A375 (cell line): ENCODE results near the gene GNRH2. TPM values are rescaled to one million over a fixed set of nuclear protein-coding genes. Genes with fewer than 3 reads are reported as not detected.

ENCODE experiments used
- total RNA-seq: library from RNA; depleted of rRNA; stranded (reverse); fragments of >200 nt; shearing (Covaris generic); gene quantifications from 2 replicates; pipeline ENCODE4 v1.2.3, GENCODE V29; 2014; rRNA removed

Gene GNRH2, protein sequence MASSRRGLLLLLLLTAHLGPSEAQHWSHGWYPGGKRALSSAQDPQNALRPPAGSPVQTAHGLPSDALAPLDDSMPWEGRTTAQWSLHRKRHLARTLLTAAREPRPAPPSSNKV
- 0.74 and 0.94 TPM in 2 replicates for total RNA-seq

DNA sequence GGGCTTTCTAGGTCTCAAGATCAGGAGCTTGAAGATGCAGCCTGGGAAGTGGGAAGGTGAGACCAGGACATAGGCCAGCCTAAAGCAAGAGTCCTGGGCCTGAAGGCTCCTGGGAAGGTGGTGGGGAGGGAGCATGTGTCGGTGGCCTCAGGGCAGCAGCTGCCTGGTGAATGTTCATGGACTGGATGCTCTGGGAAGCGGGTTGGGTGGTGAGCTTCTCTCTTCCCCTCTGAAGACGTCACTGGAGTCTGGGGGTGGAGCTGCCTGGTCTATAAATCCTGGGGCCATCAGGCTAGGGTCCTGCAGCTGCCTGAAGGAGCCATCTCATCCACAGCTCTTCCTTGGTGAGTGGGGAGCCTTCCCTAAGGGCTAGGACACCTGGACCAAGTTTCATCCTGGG, at the start of gene GNRH2:
TSS of gene GNRH2 (plus strand) at position 301 of the 400 bp plus-strand sequence. CDS start 793 bp downstream, outside the sequence.

DNA sequence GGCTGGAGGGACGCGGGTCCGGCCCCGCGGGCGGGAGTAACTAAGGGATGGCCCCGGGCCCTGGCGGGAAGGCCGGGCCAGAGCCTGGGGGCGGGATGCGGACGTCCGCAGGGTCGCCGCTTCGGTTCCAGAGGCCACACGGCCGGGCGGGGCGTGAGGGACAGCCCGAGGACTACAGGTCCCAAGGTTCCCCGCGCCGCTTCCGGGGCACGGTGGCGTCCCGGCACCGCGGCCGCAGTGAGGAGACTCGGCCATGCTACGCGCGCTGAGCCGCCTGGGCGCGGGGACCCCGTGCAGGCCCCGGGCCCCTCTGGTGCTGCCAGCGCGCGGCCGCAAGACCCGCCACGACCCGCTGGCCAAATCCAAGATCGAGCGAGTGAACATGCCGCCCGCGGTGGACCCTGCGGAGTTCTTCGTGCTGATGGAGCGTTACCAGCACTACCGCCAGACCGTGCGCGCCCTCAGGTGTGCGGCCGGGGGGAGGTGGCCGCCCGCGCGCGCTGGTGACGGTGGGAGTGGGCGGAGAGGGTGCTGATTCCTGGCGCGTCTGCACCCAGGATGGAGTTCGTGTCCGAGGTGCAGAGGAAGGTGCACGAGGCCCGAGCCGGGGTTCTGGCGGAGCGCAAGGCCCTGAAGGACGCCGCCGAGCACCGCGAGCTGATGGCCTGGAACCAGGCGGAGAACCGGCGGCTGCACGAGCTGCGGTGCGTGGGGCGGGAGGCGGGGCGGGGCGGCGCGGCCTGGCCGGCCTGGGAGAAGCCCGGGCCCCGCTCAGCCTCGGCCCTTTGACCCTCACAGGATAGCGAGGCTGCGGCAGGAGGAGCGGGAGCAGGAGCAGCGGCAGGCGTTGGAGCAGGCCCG, 2.6 kb downstream of the GNRH2 start, which contains the start of gene MRPS26:
TSS of gene MRPS26 (plus strand) at position 237 of the 861 bp plus-strand sequence. CDS start at position 254, 17 bp downstream.

DNA sequence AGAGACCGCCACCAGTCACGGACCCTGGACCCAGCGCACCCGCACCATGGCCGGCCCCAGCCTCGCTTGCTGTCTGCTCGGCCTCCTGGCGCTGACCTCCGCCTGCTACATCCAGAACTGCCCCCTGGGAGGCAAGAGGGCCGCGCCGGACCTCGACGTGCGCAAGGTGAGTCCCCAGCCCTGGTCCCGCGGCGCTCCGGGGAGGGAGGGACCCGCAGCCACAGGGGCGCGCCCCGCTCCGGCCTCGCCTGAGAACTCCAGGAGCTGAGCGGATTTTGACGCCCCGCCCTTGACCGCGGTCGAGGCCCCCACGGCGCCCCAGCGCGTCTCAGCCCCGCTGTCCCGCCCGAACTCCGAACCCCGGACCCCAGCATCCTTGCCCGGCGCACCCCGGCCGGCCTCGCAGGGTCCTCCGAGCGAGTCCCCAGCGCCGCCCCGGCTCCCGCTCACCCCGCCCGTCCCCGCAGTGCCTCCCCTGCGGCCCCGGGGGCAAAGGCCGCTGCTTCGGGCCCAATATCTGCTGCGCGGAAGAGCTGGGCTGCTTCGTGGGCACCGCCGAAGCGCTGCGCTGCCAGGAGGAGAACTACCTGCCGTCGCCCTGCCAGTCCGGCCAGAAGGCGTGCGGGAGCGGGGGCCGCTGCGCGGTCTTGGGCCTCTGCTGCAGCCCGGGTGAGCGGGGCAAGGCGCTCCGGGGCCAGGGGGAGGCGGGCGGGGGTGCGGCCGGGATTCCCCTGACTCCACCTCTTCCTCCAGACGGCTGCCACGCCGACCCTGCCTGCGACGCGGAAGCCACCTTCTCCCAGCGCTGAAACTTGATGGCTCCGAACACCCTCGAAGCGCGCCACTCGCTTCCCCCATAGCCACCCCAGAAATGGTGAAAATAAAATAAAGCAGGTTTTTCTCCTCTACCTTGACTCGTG, 28.4 kb downstream of the GNRH2 start, which contains the start of gene OXT:
TSS of gene OXT (plus strand) at position 11 of the 920 bp plus-strand sequence. CDS start at position 47, 36 bp downstream.

DNA sequence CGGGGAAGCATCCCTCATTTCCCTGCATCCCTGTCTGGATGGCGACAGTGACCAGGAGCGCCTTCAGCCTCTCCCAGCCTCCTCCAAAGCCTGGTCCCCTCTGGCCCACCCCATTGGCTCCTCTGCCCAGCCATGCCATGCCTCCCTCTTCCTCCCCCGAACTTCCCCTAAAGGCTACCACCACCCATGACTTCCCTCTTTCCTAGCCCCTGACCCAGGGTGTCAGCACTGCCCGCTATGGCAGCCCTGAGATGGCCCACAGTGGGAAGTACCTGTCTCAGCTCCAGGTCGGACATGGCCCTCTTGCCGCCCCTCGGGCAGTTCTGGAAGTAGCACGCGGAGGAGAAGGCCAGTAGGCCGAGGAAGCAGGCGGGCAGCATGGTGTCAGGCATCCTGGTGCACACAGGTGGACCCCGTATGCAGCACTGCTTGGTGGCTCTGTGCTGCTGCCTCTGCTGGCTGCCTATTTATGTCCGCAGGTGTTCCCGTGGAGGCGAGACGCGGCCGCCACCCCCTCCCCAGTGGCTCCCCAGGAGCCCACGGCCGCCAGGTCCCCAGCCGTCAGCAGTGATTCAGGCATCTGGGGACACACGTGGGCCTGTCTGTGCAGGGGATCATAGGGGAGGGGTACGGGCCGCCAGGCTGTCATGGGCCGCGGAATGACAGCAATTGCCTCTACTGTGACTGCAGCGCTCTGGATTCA, 41.0 kb downstream of the GNRH2 start, which contains the start of gene AVP:
TSS of gene AVP (minus strand) at position 442 of the 703 bp plus-strand sequence. CDS start at position 392, 50 bp downstream.

Other genes with a start within 250 kb of the GNRH2 start
- 0.05 TPM in 1 of 2 replicates, not detected in the other for gene CPXM1, start 243.0 kb upstream of the GNRH2 start, total RNA-seq
- gene C20orf141, start 228.6 kb upstream of the GNRH2 start, total RNA-seq = 1.7 TPM in 1 of 2 replicates, not detected in the other
- gene TMEM239, start 227.3 kb upstream of the GNRH2 start, total RNA-seq = 0.04 and 0.42 TPM in 2 replicates
- gene PCED1A, start 203.0 kb upstream of the GNRH2 start, total RNA-seq = 46.5 and 62.7 TPM in 2 replicates
- gene VPS16, start 202.9 kb upstream of the GNRH2 start, total RNA-seq = 47.9 and 48.3 TPM in 2 replicates
- gene PTPRA, start 170.1 kb upstream of the GNRH2 start, total RNA-seq = 31.6 and 32.1 TPM in 2 replicates
- gene MRPS26, start 2.4 kb downstream of the GNRH2 start, total RNA-seq = 165 and 175 TPM in 2 replicates
- gene OXT, start 28.0 kb downstream of the GNRH2 start, total RNA-seq = not detected in 2 replicates
- gene AVP, start 41.1 kb downstream of the GNRH2 start, total RNA-seq = not detected in 2 replicates
- gene FASTKD5, start 116.2 kb downstream of the GNRH2 start, total RNA-seq = 18.9 and 23.2 TPM in 2 replicates
- 2.2 and 3.5 TPM in 2 replicates for gene UBOX5, start 116.2 kb downstream of the GNRH2 start, total RNA-seq
- 3.6 and 3.7 TPM in 2 replicates for gene LZTS3, start 129.9 kb downstream of the GNRH2 start, total RNA-seq
- gene DDRGK1, start 161.1 kb downstream of the GNRH2 start, total RNA-seq = 74.2 and 80.4 TPM in 2 replicates
- 124 and 129 TPM in 2 replicates for gene ITPA, start 165.9 kb downstream of the GNRH2 start, total RNA-seq
- gene SLC4A11, start 195.6 kb downstream of the GNRH2 start, total RNA-seq = 1.5 and 1.7 TPM in 2 replicates